GM21515 (cell line): ENCODE data around the gene HOXA10.

ENCODE experiments used
- ATAC-seq: cut with Tn5 transposase; IDR thresholded peaks from one replicate; pipeline ENCODE4 v1.9.1; 2021; ENCODE audit not compliant: unreplicated experiment

HOXA10 gene

GRCh38 chr7:27146491-27147198 is 27.5 kb downstream of the HOXA10 start:
- ATAC-seq: no peak

- no peak for ATAC-seq
These were observed 28.2 kb downstream of the HOXA10 start for GRCh38 chr7:27145914-27146412.

- ATAC-seq: no peak
These were observed 28.8 kb downstream of the HOXA10 start for GRCh38 chr7:27145165-27145913.

GRCh38 chr7:27144781-27145164 is 29.3 kb downstream of the HOXA10 start:
- ATAC-seq: no peak

- no peak for ATAC-seq
These were observed 30.0 kb downstream of the HOXA10 start for GRCh38 chr7:27143950-27144780.

- ATAC-seq: no peak
These were observed 30.8 kb downstream of the HOXA10 start, which contains the start of gene HOXA5 for GRCh38 chr7:27143023-27143949. Gene HOXA5 (minus strand): TSS chr7:27143681. CDS start chr7:27143607, 74 bp downstream.

GRCh38 chr7:27142580-27143022 is 31.5 kb downstream of the HOXA10 start:
- no peak for ATAC-seq

- ATAC-seq: no peak
These were observed 32.1 kb downstream of the HOXA10 start for GRCh38 chr7:27141923-27142579.

- no peak for ATAC-seq
These were observed 32.8 kb downstream of the HOXA10 start for GRCh38 chr7:27141137-27141922.

- no peak for ATAC-seq
These were observed 33.8 kb downstream of the HOXA10 start for GRCh38 chr7:27140126-27140857.

GRCh38 chr7:27139334-27140125 is 34.6 kb downstream of the HOXA10 start:
- no peak for ATAC-seq

- no peak for ATAC-seq
These were observed 35.2 kb downstream of the HOXA10 start for GRCh38 chr7:27138985-27139333.

GRCh38 chr7:27138472-27138871 is 35.6 kb downstream of the HOXA10 start:
- ATAC-seq: no peak

GRCh38 chr7:27137640-27138315 is 36.3 kb downstream of the HOXA10 start:
- no peak for ATAC-seq

- ATAC-seq: no peak
These were observed 39.7 kb downstream of the HOXA10 start for GRCh38 chr7:27134392-27134791.

- no peak for ATAC-seq
These were observed 40.5 kb downstream of the HOXA10 start for GRCh38 chr7:27133409-27134231.
